Coronary artery (tissue), 2 donors: Measurements from ENCODE around the gene OLFM4.

ENCODE experiments used
- DNase-seq: peaks from one replicate; pipeline ENCODE4 v3.0.0-alpha.2; 2017; ENCODE audit warnings: low spot score
- H3K27ac ChIP-seq, 2 donors: fragments of 200-600 bp; sonication (generic); one replicate each; pipeline ENCODE4 v1.5.1; 2016 to 2019
- H3K4me3 ChIP-seq: fragments of 200-600 bp; sonication (generic); 2 replicates; pipeline ENCODE4 v1.5.1; 2016; ENCODE audit warnings: mild to moderate bottlenecking, moderate library complexity
- TF ChIP-seq, protein P1 (sequence below): fragments of 200-600 bp; sonication (generic); IDR thresholded peaks from one replicate; pipeline ENCODE4 v1.5.1; 2019; ENCODE audit warnings: antibody characterized with exemption

The OLFM4 gene, protein sequence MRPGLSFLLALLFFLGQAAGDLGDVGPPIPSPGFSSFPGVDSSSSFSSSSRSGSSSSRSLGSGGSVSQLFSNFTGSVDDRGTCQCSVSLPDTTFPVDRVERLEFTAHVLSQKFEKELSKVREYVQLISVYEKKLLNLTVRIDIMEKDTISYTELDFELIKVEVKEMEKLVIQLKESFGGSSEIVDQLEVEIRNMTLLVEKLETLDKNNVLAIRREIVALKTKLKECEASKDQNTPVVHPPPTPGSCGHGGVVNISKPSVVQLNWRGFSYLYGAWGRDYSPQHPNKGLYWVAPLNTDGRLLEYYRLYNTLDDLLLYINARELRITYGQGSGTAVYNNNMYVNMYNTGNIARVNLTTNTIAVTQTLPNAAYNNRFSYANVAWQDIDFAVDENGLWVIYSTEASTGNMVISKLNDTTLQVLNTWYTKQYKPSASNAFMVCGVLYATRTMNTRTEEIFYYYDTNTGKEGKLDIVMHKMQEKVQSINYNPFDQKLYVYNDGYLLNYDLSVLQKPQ

GRCh38 chr13:53028637-53029203, at the start of gene OLFM4:
Gene OLFM4 (plus strand): TSS chr13:53028813. CDS start chr13:53028837, 24 bp downstream.
- no peak within 1 kb of the TSS for H3K4me3 ChIP-seq
- H3K27ac ChIP-seq: no peak within 1 kb of the TSS
- TF ChIP-seq, protein P1, sequence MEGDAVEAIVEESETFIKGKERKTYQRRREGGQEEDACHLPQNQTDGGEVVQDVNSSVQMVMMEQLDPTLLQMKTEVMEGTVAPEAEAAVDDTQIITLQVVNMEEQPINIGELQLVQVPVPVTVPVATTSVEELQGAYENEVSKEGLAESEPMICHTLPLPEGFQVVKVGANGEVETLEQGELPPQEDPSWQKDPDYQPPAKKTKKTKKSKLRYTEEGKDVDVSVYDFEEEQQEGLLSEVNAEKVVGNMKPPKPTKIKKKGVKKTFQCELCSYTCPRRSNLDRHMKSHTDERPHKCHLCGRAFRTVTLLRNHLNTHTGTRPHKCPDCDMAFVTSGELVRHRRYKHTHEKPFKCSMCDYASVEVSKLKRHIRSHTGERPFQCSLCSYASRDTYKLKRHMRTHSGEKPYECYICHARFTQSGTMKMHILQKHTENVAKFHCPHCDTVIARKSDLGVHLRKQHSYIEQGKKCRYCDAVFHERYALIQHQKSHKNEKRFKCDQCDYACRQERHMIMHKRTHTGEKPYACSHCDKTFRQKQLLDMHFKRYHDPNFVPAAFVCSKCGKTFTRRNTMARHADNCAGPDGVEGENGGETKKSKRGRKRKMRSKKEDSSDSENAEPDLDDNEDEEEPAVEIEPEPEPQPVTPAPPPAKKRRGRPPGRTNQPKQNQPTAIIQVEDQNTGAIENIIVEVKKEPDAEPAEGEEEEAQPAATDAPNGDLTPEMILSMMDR: no peak
- no peak for DNase-seq

DNA sequence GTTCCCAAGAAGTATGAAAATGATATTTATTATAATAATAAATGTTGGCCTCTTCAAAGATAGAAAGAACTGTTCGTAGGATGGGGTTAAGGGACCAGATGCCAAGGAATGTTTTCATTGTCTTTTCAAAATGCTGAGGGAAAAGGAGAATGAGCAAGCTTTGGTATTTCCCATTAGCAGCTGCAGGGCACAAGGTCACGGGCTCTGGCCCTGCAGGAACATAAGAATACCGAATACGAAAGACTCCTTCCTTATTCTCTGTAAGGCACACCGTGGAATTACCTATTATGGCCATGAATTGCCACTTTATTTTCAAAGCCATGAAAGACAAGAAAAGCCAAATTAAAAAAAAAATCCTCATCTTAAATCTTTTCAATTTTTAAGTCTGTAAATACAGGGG, 49.6 kb upstream of the OLFM4 start:
- TF ChIP-seq, protein P1: no peak
- Histone ChIP-seq H3K27ac (no peak overlapping the region), H3K4me3 (no peak overlapping the region)
- DNase-seq: no peak

GRCh38 chr13:52980695-52981094, 47.9 kb upstream of the OLFM4 start:
- TF ChIP-seq, protein P1: no peak
- DNase-seq: no peak
- H3K4me3 ChIP-seq: no peak overlapping the region
- H3K27ac ChIP-seq: no peak overlapping the region

DNA sequence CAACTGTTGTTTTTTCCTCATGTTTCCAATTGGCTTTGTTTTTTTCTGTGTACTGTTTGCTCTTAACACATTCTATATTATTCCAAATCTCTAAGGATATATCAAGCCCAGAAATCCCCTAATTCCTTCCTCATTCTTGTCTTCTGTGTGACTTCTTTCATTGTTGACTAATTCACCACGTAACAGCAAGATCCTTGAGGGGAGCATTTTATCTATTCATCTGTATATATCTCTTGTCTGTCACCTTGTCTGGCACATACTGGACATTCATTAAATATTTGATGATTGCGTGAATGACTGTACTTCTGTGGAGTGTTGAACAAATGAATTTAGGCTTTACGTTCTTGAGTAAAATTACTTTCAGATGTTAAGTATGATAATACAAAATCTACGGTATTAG, 44.8 kb upstream of the OLFM4 start:
- DNase-seq: no peak
- no peak overlapping the region for H3K4me3 ChIP-seq
- no peak overlapping the region for H3K27ac ChIP-seq
- TF ChIP-seq, protein P1: no peak

GRCh38 chr13:52984881-52985363, 43.7 kb upstream of the OLFM4 start:
- TF ChIP-seq, protein P1: no peak

DNA sequence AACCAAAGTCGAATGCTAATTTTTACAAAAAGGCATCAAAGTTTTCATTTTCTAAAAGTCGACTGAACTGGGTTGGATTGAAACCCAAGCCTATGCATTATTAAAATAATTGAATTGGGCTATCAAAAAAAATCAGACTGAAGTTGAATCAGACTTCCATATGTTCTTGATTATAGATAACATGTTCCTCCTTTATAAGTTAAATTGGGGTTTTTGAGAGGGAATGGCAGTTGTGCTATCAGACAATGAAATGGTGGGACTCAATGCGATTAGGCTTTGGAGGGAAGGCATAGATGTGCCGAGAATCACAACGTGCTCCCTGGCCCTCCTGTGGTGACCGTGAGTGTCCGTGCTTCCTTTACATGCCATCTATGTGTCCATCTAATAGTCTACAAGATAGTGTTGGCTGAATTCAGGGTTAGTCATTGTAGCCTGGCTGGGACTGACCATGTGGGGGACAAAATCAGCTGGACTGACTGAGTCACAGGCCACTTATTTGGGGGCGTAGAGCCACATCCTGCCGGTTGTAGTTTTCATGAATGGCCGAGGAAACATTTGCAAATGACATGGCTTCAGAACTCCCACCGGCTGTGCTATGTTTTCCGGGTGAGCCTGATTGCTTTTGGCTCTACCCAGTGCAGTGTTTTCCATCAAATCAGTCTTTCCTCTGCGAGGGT, 37.1 kb upstream of the OLFM4 start:
- no peak overlapping the region for H3K4me3 ChIP-seq
- TF ChIP-seq, protein P1: no peak
- no peak for DNase-seq
- H3K27ac ChIP-seq: no peak overlapping the region

More at GRCh38 chr13:52984881-52985363, 43.7 kb upstream of the OLFM4 start:
- Histone ChIP-seq H3K4me3 (no peak overlapping the region), H3K27ac (no peak overlapping the region)
- DNase-seq: no peak
